Measurements from ENCODE around the gene PLTP. TPM values are rescaled to one million over a fixed set of nuclear protein-coding genes. Genes with fewer than 3 reads are reported as not detected.

The PLTP gene
- polyA plus RNA-seq, 1 donor from 2014 or later = 7.0 TPM

- H3K9me3 ChIP-seq (ENCODE audit: low read length) = no peaks in the 10 kb centered on the region
- H2AFZ ChIP-seq (ENCODE audit: low read depth, low read length) = peak overlapping the region; percentile 27
- no peaks in the 10 kb centered on the region for H3F3A ChIP-seq (ENCODE audit: insufficient read depth, low read length, poor library complexity, severe bottlenecking)
- TF ChIP-seq MXI1 (conservative IDR thresholded peaks at IDR 0.05; ENCODE audit: poor library complexity, severe bottlenecking) = peak; percentile 11
- no peak for TF ChIP-seq POLR2AphosphoS5 (IDR thresholded peaks at IDR 0.05)
- no peak for TF ChIP-seq REST (IDR thresholded peaks at IDR 0.05; ENCODE audit: borderline replicate concordance)
- TF ChIP-seq SMC3 (conservative IDR thresholded peaks at IDR 0.05; ENCODE audit: poor library complexity) = no peak
- TF ChIP-seq TAF1 (IDR thresholded peaks at IDR 0.05; ENCODE audit: low read depth) = no peak
- no peak for TF ChIP-seq EP300 (conservative IDR thresholded peaks at IDR 0.05; ENCODE audit: poor library complexity, severe bottlenecking)
- no peaks in the 10 kb centered on the region for H3K27me3 ChIP-seq (ENCODE audit: insufficient read depth, low read depth, low read length)
- H3K4me2 ChIP-seq (ENCODE audit: low read length) = peak overlapping the region; percentile 51
- no peaks in the 10 kb centered on the region for H3K36me3 ChIP-seq (ENCODE audit: insufficient read depth, low read length)
- H3K27ac ChIP-seq (ENCODE audit: low read length) = peak overlapping the region; percentile 19
- H3K9me2 ChIP-seq (ENCODE audit: insufficient read depth, low read length) = no peaks in the 10 kb centered on the region
- H3K9ac ChIP-seq (ENCODE audit: low read length) = peak overlapping the region; percentile 31
- H3K4me3 ChIP-seq (ENCODE audit: low read length) = peak overlapping the region; percentile 64
- H4K20me1 ChIP-seq (ENCODE audit: insufficient read depth) = no peaks in the 10 kb centered on the region
- H3K79me2 ChIP-seq (replicated peaks; ENCODE audit: insufficient read depth, low read length) = no peaks in the 10 kb centered on the region
These were observed 1.1 kb downstream of the PLTP start for GRCh38 chr20:45910670-45911485.

- Histone ChIP-seq H3K36me3 (ENCODE audit: insufficient read depth, low read length) (no peaks in the 10 kb centered on the region), H3K9me3 (ENCODE audit: low read length) (no peaks in the 10 kb centered on the region), H3F3A (ENCODE audit: insufficient read depth, low read length, poor library complexity, severe bottlenecking) (no peaks in the 10 kb centered on the region), H3K27ac (ENCODE audit: low read length) (peak overlapping the region; percentile 19), H3K79me2 (replicated peaks; ENCODE audit: insufficient read depth, low read length) (no peaks in the 10 kb centered on the region), H3K9me2 (ENCODE audit: insufficient read depth, low read length) (no peaks in the 10 kb centered on the region), H3K4me3 (ENCODE audit: low read length) (peak overlapping the region; percentile 64), H3K4me2 (ENCODE audit: low read length) (no peak overlapping the region), H3K9ac (ENCODE audit: low read length) (no peak overlapping the region), H2AFZ (ENCODE audit: low read depth, low read length) (peak overlapping the region; percentile 19), H4K20me1 (ENCODE audit: insufficient read depth) (no peaks in the 10 kb centered on the region), H3K27me3 (ENCODE audit: insufficient read depth, low read depth, low read length) (no peaks in the 10 kb centered on the region)
- no peak for TF ChIP-seq POLR2AphosphoS5 (IDR thresholded peaks at IDR 0.05)
- no peak for TF ChIP-seq MXI1 (conservative IDR thresholded peaks at IDR 0.05; ENCODE audit: poor library complexity, severe bottlenecking)
- TF ChIP-seq EZH2 (IDR thresholded peaks at IDR 0.05; ENCODE audit: borderline replicate concordance, insufficient read depth, low read length, poor library complexity, severe bottlenecking) = no peak
- TF ChIP-seq CTCF (IDR thresholded peaks at IDR 0.05; ENCODE audit: poor library complexity, severe bottlenecking) = no peak
- no peak for TF ChIP-seq RAD21 (conservative IDR thresholded peaks at IDR 0.05)
- no peak for TF ChIP-seq SMC3 (conservative IDR thresholded peaks at IDR 0.05; ENCODE audit: poor library complexity)
- no peak for TF ChIP-seq TAF1 (IDR thresholded peaks at IDR 0.05; ENCODE audit: low read depth)
- TF ChIP-seq REST (IDR thresholded peaks at IDR 0.05; ENCODE audit: borderline replicate concordance) = no peak
- TF ChIP-seq EP300 (conservative IDR thresholded peaks at IDR 0.05; ENCODE audit: poor library complexity, severe bottlenecking) = no peak
These were observed 1.9 kb downstream of the PLTP start for GRCh38 chr20:45909817-45910669.

All from neural cell (in vitro differentiated cells).